ENCODE measurements around the gene MED22.

The MED22 gene

DNA sequence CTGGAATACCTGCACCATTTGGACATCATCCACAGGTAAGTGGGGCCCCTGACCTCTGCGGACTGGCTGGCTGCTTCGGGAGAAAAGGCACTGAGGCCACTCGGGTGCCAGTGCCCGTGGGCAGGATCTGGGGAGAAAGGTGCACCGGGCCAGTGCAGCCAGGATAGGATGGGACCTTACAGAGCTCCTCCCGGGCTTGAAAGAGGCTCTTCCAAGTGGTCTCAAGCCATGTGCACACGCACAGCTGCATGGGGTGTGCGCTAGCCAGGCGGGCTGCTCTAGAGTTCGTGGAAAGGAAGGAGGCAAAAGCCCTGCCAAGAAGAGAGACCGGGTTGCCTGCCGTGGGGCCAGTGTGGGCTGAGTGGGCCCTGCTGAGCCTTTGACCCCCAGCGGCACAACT lies 41.6 kb upstream of the MED22 start:
- Histone ChIP-seq H2BK15ac (ENCODE audit: low read length) (peak overlapping the region; percentile 58), H3K4me1 (ENCODE audit: control insufficient read depth in 2 of 2, insufficient read depth in 1 of 2, low read depth in 1 of 2, low read length in 2 of 2) (peaks cover 0 to 2% of the 10 kb centered on the region in 2 donors), H2BK120ac (ENCODE audit: low read depth, low read length) (no peak overlapping the region), H3K18ac (ENCODE audit: low read length) (no peak overlapping the region), H3K4ac (ENCODE audit: low read length) (no peak overlapping the region), H2AK5ac (ENCODE audit: low read depth, low read length) (no peak overlapping the region), H3K4me2 (ENCODE audit: insufficient read depth, low read length, poor library complexity, severe bottlenecking) (no peak overlapping the region), H4K8ac (ENCODE audit: low read depth, low read length) (no peak overlapping the region), H3K79me1 (ENCODE audit: low read depth, low read length) (no peaks in the 10 kb centered on the region), H3K14ac (ENCODE audit: low read length) (no peak overlapping the region), H2BK5ac (ENCODE audit: low read length) (peak overlapping the region; percentile 71), H3K4me3 (ENCODE audit: low read length in 2 of 2) (no peak overlapping the region), H3K9ac (ENCODE audit: low read depth, low read length, poor library complexity) (no peak overlapping the region), H4K91ac (ENCODE audit: low read depth, low read length, poor library complexity) (no peak overlapping the region), H3K23ac (ENCODE audit: low read depth, low read length, poor library complexity) (no peak overlapping the region), H3K27ac (replicated peaks; ENCODE audit: low read length) (no peak overlapping the region), H2AFZ (ENCODE audit: low read length) (no peak overlapping the region), H2BK12ac (ENCODE audit: low read length) (peak overlapping the region; percentile 16), H3K27me3 (ENCODE audit: control insufficient read depth in 3 of 3, insufficient read depth in 3 of 3, low read depth in 1 of 3, low read length in 3 of 3) (no peaks in the 10 kb centered on the region), H3K36me3 (replicated peaks in 1 of 2; ENCODE audit: control insufficient read depth in 2 of 2, insufficient read depth in 2 of 2, low read length in 2 of 2) (no peaks in the 10 kb centered on the region), H3K9me3 (replicated peaks in 1 of 2; ENCODE audit: control insufficient read depth in 2 of 2, insufficient read depth in 1 of 2, low read depth in 1 of 2, low read length in 2 of 2) (peaks cover 4 to 6% of the 10 kb centered on the region in 2 donors)
- DNase-seq (ENCODE audit: low spot score): no peak
- no CpG with 5 or more reads among the region's 13 CpGs for WGBS, 2 donors (ENCODE audit: extremely low coverage in 2 of 2, insufficient read length in 2 of 2, insufficient replicate concordance in 1 of 2)

DNA sequence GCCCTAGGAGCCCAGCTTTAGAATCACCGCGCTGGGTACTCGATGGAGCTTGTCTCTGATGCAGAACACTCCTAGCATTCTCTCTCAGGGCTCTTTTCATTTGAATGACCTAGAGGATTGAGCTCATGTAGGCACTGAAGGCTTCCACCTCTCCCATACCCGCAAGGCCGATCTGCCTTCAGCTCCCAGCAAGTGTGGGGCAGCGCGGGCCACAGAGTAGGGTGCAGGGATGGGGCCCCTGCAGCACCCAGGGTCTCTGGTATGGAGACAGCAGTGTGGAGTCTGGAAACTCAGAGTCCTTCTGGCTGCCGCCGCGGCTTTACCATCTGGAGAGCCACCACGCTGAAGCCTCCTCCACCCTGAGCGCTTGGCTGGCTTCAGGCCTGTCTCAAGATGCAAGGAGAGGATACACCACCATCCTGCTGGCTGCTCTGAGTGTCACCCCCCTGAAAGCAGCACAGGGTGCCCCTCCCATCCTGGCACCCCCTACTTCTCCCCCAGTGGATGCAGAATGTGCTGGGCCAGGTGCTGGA lies 41.2 kb upstream of the MED22 start:
- Histone ChIP-seq H3K18ac (ENCODE audit: low read length) (no peak overlapping the region), H2BK12ac (ENCODE audit: low read length) (peak overlapping the region; percentile 16), H3K27ac (replicated peaks; ENCODE audit: low read length) (no peak overlapping the region), H3K14ac (ENCODE audit: low read length) (no peak overlapping the region), H3K4me2 (ENCODE audit: insufficient read depth, low read length, poor library complexity, severe bottlenecking) (no peak overlapping the region), H3K79me1 (ENCODE audit: low read depth, low read length) (no peaks in the 10 kb centered on the region), H3K27me3 (ENCODE audit: control insufficient read depth in 3 of 3, insufficient read depth in 3 of 3, low read depth in 1 of 3, low read length in 3 of 3) (no peaks in the 10 kb centered on the region), H3K36me3 (replicated peaks in 1 of 2; ENCODE audit: control insufficient read depth in 2 of 2, insufficient read depth in 2 of 2, low read length in 2 of 2) (no peaks in the 10 kb centered on the region), H2BK5ac (ENCODE audit: low read length) (peak overlapping the region; percentile 71), H4K8ac (ENCODE audit: low read depth, low read length) (no peak overlapping the region), H2AFZ (ENCODE audit: low read length) (no peak overlapping the region), H2BK120ac (ENCODE audit: low read depth, low read length) (no peak overlapping the region), H4K91ac (ENCODE audit: low read depth, low read length, poor library complexity) (no peak overlapping the region), H3K4ac (ENCODE audit: low read length) (no peak overlapping the region), H3K4me1 (ENCODE audit: control insufficient read depth in 2 of 2, insufficient read depth in 1 of 2, low read depth in 1 of 2, low read length in 2 of 2) (peaks cover 0 to 2% of the 10 kb centered on the region in 2 donors), H3K9me3 (replicated peaks in 1 of 2; ENCODE audit: control insufficient read depth in 2 of 2, insufficient read depth in 1 of 2, low read depth in 1 of 2, low read length in 2 of 2) (peaks cover 4 to 6% of the 10 kb centered on the region in 2 donors), H2BK15ac (ENCODE audit: low read length) (peak overlapping the region; percentile 58), H3K9ac (ENCODE audit: low read depth, low read length, poor library complexity) (peak overlapping the region; percentile 50), H3K4me3 (ENCODE audit: low read length in 2 of 2) (no peak overlapping the region), H3K23ac (ENCODE audit: low read depth, low read length, poor library complexity) (no peak overlapping the region), H2AK5ac (ENCODE audit: low read depth, low read length) (peak overlapping the region; percentile 37)
- no CpG with 5 or more reads among the region's 12 CpGs for WGBS, 2 donors (ENCODE audit: extremely low coverage in 2 of 2, insufficient read length in 2 of 2, insufficient replicate concordance in 1 of 2)
- DNase-seq (ENCODE audit: low spot score): no peak

DNA sequence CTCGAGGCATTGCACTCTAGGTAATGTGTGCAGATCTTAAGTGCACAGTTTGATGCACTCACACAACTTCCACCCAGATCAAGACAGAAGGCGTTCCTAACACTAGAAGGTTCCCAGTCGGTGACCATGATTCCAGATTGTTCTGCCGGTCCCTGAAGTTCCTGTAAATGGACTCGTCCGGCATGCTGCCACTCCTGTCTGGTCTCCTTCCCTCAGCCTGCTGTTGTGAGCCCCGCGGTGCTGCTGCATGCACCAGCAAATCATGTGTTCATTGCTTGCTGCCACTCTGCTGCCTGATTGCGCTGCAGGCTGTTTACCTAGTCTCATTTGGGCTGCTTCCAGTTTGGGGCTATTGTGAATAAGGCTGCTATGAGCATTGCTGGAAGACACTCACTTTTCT lies 39.7 kb upstream of the MED22 start:
- Histone ChIP-seq H2AFZ (ENCODE audit: low read length) (no peak overlapping the region), H4K8ac (ENCODE audit: low read depth, low read length) (no peak overlapping the region), H3K9ac (ENCODE audit: low read depth, low read length, poor library complexity) (no peak overlapping the region), H3K4me1 (ENCODE audit: control insufficient read depth in 2 of 2, insufficient read depth in 1 of 2, low read depth in 1 of 2, low read length in 2 of 2) (peaks cover 0 to 2% of the 10 kb centered on the region in 2 donors), H3K4me2 (ENCODE audit: insufficient read depth, low read length, poor library complexity, severe bottlenecking) (no peak overlapping the region), H3K27me3 (ENCODE audit: control insufficient read depth in 3 of 3, insufficient read depth in 3 of 3, low read depth in 1 of 3, low read length in 3 of 3) (no peaks in the 10 kb centered on the region), H3K4ac (ENCODE audit: low read length) (no peak overlapping the region), H3K23ac (ENCODE audit: low read depth, low read length, poor library complexity) (no peak overlapping the region), H2BK12ac (ENCODE audit: low read length) (no peak overlapping the region), H3K27ac (replicated peaks; ENCODE audit: low read length) (no peak overlapping the region), H2BK5ac (ENCODE audit: low read length) (peak overlapping the region; percentile 66), H3K79me1 (ENCODE audit: low read depth, low read length) (peaks cover 2% of the 10 kb centered on the region), H3K14ac (ENCODE audit: low read length) (no peak overlapping the region), H3K4me3 (ENCODE audit: low read length in 2 of 2) (no peak overlapping the region), H3K9me3 (replicated peaks in 1 of 2; ENCODE audit: control insufficient read depth in 2 of 2, insufficient read depth in 1 of 2, low read depth in 1 of 2, low read length in 2 of 2) (peaks cover 4 to 10% of the 10 kb centered on the region in 2 donors), H2BK15ac (ENCODE audit: low read length) (no peak overlapping the region), H2AK5ac (ENCODE audit: low read depth, low read length) (no peak overlapping the region), H3K36me3 (replicated peaks in 1 of 2; ENCODE audit: control insufficient read depth in 2 of 2, insufficient read depth in 2 of 2, low read length in 2 of 2) (peaks cover 0 to under 1% of the 10 kb centered on the region in 2 donors), H4K91ac (ENCODE audit: low read depth, low read length, poor library complexity) (no peak overlapping the region), H3K18ac (ENCODE audit: low read length) (no peak overlapping the region), H2BK120ac (ENCODE audit: low read depth, low read length) (no peak overlapping the region)
- no peak for DNase-seq (ENCODE audit: low spot score)
- WGBS, 2 donors (ENCODE audit: extremely low coverage in 2 of 2, insufficient read length in 2 of 2, insufficient replicate concordance in 1 of 2): no CpG with 5 or more reads among the region's 9 CpGs

DNA sequence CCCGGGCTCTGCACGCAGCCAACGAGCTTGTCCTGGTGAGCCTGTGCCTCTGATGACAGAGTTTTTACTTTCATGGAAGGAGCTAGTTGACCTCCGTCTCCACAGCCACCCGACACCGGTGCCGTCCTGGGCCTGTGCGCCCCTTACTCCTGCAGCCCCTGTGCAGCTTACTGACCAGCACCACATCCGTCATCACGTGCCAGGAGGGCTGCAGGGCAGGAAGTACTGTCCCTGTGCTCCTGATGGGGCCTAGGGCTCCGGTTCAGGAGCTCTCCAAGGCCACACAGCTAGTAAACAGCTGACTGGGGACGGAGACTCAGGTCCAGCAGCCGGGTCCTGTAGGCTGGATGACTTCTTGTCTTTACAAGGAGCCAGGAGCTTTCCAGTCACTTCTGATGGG lies 38.4 kb upstream of the MED22 start:
- H2AFZ ChIP-seq (ENCODE audit: low read length): no peak overlapping the region
- peak overlapping the region in 1 of 2 donors; percentile 25 for H3K4me3 ChIP-seq (ENCODE audit: low read length in 2 of 2)
- H2BK15ac ChIP-seq (ENCODE audit: low read length): no peak overlapping the region
- H3K4me1 ChIP-seq (ENCODE audit: control insufficient read depth in 2 of 2, insufficient read depth in 1 of 2, low read depth in 1 of 2, low read length in 2 of 2): peaks cover 0 to 2% of the 10 kb centered on the region in 2 donors
- H3K79me1 ChIP-seq (ENCODE audit: low read depth, low read length): peaks cover 2% of the 10 kb centered on the region
- H3K9ac ChIP-seq (ENCODE audit: low read depth, low read length, poor library complexity): no peak overlapping the region
- H3K14ac ChIP-seq (ENCODE audit: low read length): no peak overlapping the region
- WGBS, 2 donors (ENCODE audit: extremely low coverage in 2 of 2, insufficient read length in 2 of 2, insufficient replicate concordance in 1 of 2): no CpG with 5 or more reads among the region's 13 CpGs
- no peak overlapping the region for H2BK120ac ChIP-seq (ENCODE audit: low read depth, low read length)
- peaks cover 0 to 2% of the 10 kb centered on the region in 2 donors for H3K36me3 ChIP-seq (replicated peaks in 1 of 2; ENCODE audit: control insufficient read depth in 2 of 2, insufficient read depth in 2 of 2, low read length in 2 of 2)
- no peak overlapping the region for H3K4me2 ChIP-seq (ENCODE audit: insufficient read depth, low read length, poor library complexity, severe bottlenecking)
- peak overlapping the region; percentile 27 for H3K18ac ChIP-seq (ENCODE audit: low read length)
- peaks cover 4 to 13% of the 10 kb centered on the region in 2 donors for H3K9me3 ChIP-seq (replicated peaks in 1 of 2; ENCODE audit: control insufficient read depth in 2 of 2, insufficient read depth in 1 of 2, low read depth in 1 of 2, low read length in 2 of 2)
- H3K4ac ChIP-seq (ENCODE audit: low read length): no peak overlapping the region
- H3K27me3 ChIP-seq (ENCODE audit: control insufficient read depth in 3 of 3, insufficient read depth in 3 of 3, low read depth in 1 of 3, low read length in 3 of 3): peaks cover 0 to 3% (median 0%) of the 10 kb centered on the region in 3 experiments
- no peak overlapping the region for H4K91ac ChIP-seq (ENCODE audit: low read depth, low read length, poor library complexity)
- H3K27ac ChIP-seq (replicated peaks; ENCODE audit: low read length): no peak overlapping the region
- H2BK12ac ChIP-seq (ENCODE audit: low read length): no peak overlapping the region
- peak overlapping the region; percentile 25 for H3K23ac ChIP-seq (ENCODE audit: low read depth, low read length, poor library complexity)
- H4K8ac ChIP-seq (ENCODE audit: low read depth, low read length): no peak overlapping the region
- no peak for DNase-seq (ENCODE audit: low spot score)
- peak overlapping the region; percentile 68 for H2AK5ac ChIP-seq (ENCODE audit: low read depth, low read length)
- peak overlapping the region; percentile 66 for H2BK5ac ChIP-seq (ENCODE audit: low read length)
